Measurements from ENCODE around the gene MGAT4B. TPM values are rescaled to one million over a fixed set of nuclear protein-coding genes. Genes with fewer than 3 reads are reported as not detected.

MGAT4B gene
- total RNA-seq, 1 experiment from 2014 or later = 148 TPM

- no TSS peak for BruUV-seq (replicated peaks)
- CTCF ChIA-PET = no interaction called here
- peaks cover 31 to 48% of the 10 kb centered on the region in 2 experiments for H3K4me1 ChIP-seq (ENCODE audit: control insufficient read depth in 1 of 2, insufficient read depth in 2 of 2, low read length in 2 of 2)
These were observed 6.5 kb downstream of the MGAT4B start for GRCh38 chr5:179800071-179800695.

More at GRCh38 chr5:179800071-179800695, 6.5 kb downstream of the MGAT4B start:
- ATAC-seq (no peak), DNase-seq (ENCODE audit: low read depth, low spot score) (no peak)
- Histone ChIP-seq H3K4me3 (replicated peaks in 1 of 2; ENCODE audit: low read depth in 1 of 2, low read length in 2 of 2) (no peak overlapping the region), H3K27me3 (ENCODE audit: insufficient read depth, low read length) (no peaks in the 10 kb centered on the region), H3K79me2 (ENCODE audit: insufficient read depth, low read length) (peaks cover 33% of the 10 kb centered on the region), H3K9me2 (ENCODE audit: insufficient read depth) (no peaks in the 10 kb centered on the region), H3K4me2 (ENCODE audit: low read length) (no peak overlapping the region), H2AFZ (ENCODE audit: low read depth, low read length, poor library complexity, severe bottlenecking) (no peak overlapping the region), H3K9ac (ENCODE audit: low read length) (no peak overlapping the region), H3K9me3 (ENCODE audit: control insufficient read depth in 1 of 2, insufficient read depth in 1 of 2, low read depth in 1 of 2, low read length in 2 of 2) (no peaks in the 10 kb centered on the region), H3K36me3 (ENCODE audit: control insufficient read depth in 1 of 2, insufficient read depth in 2 of 2, low read length in 2 of 2) (peaks cover 5 to 20% of the 10 kb centered on the region in 2 experiments; a peak in 1 of 4 replicates), H3K27ac (ENCODE audit: low read depth, low read length) (no peak overlapping the region), H4K20me1 (ENCODE audit: insufficient read depth) (no peaks in the 10 kb centered on the region)
- ChIA-PET POLR2A (no interaction called here), RAD21 (ENCODE audit: low non-redundant PET in 1 of 2, low total read pairs in 2 of 2, uncharacterized antibody in 2 of 2, unreplicated experiment in 2 of 2) (no interaction called here)
- TF ChIP-seq FOSL1 (IDR thresholded peaks at IDR 0.05; ENCODE audit: low read depth) (no peak), REST (IDR thresholded peaks at IDR 0.05; ENCODE audit: low read depth) (no peak), CTCF (IDR thresholded peaks at IDR 0.05 in 2 of 3, conservative IDR thresholded peaks at IDR 0.05 in 1 of 3; ENCODE audit: borderline replicate concordance in 1 of 3, insufficient read depth in 1 of 3, low read depth in 2 of 3, low read length in 2 of 3) (no peak), ZFX (IDR thresholded peaks at IDR 0.05) (no peak), TCF7L2 (IDR thresholded peaks at IDR 0.05; ENCODE audit: borderline replicate concordance, extremely low read depth, insufficient read depth, insufficient read length) (no peak), MAX (IDR thresholded peaks at IDR 0.05) (no peak), POLR2AphosphoS5 (IDR thresholded peaks at IDR 0.05; ENCODE audit: low read depth, low read length) (no peak), JUND (IDR thresholded peaks at IDR 0.05) (no peak), EZH2phosphoT487 (IDR thresholded peaks at IDR 0.05; ENCODE audit: borderline replicate concordance) (no peak), EGR1 (IDR thresholded peaks at IDR 0.05; ENCODE audit: low read depth) (no peak)
- intact Hi-C loops (cut with micrococcal nuclease) = loop anchor here (5.0 kb wide), 2 partner anchors 107 to 292 kb away; partner anchors contain the start of gene TBC1D9B

Measured in HCT116 (cell line).